Spleen (tissue), 7 donors: Measurements from ENCODE around the gene TBC1D10A.

Source experiments
- CTCF ChIP-seq, 11 experiments: fragments of 200-600 bp in 7 of 11; fragments of 450-650 bp in 4 of 11; sonication (generic) in 4 of 11; IDR thresholded peaks in 8 of 11; conservative IDR thresholded peaks in 3 of 11; 1 replicate in 7 of 11; 2 replicates in 4 of 11; pipeline versions ENCODE4 v1.4.0 to v1.8.0; 2016 to 2021; ENCODE audit warnings: antibody characterized with exemption in 11 of 11, inconsistent platforms in 4 of 11, mild to moderate bottlenecking in 1 of 11
- POLR2A ChIP-seq, 3 donors: fragments of 450-650 bp; IDR thresholded peaks; one replicate each; pipeline ENCODE4 v1.5.1; 2017; ENCODE audit warnings: antibody characterized with exemption in 3 of 3, mild to moderate bottlenecking in 1 of 3
- POLR2AphosphoS5 ChIP-seq, 3 donors: sonication (generic); formaldehyde crosslinking; IDR thresholded peaks; one replicate each; pipeline ENCODE4 v1.5.1; 2017; ENCODE audit warnings: antibody characterized with exemption in 3 of 3
- donor health status: DM: no; HTN: no; CAD: no; lungs with moderate emphysema.
- donor health status: DM: no; HTN: no; CAD: no.
- donor health status: DM: no; HTN: no; CAD: no.

GRCh38 chr22:30262917-30263741 is 63.6 kb downstream of the TBC1D10A start:
- TF ChIP-seq POLR2A (IDR thresholded peaks at IDR 0.05) (no peak), CTCF (IDR thresholded peaks at IDR 0.05 in 8 of 11, conservative IDR thresholded peaks at IDR 0.05 in 3 of 11) (peak; percentile 83 to 99 (median 94)), POLR2AphosphoS5 (IDR thresholded peaks at IDR 0.05) (peak in 2 of 3 donors; percentile 59 to 86)
